ENCODE data around the gene RAPH1.
"Not testable (repeated sequence)": the region's sequence is repeated elsewhere in the genome, so short reads cannot be mapped to it uniquely, and the experiment has no call there.

RAPH1 gene

DNA sequence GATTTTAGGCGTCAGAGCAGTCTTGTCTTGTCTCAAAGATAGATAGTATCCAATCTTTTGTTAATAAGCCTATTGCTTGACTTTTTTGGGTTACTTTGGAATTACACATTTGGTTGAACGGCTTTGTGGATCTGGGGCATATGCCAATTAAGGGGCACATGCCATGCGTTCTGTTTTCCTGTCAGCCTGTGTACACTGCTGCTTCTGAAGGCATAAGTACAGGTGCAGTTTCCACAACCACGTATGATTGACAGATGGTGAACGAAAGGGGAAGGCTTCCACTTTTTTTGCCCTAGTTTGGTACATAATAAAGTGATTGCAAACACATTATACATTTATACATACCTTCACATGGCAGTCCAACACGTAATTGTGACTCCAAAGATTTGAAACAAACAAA lies 102.3 kb downstream of the RAPH1 start:
- no peak for DNase-seq (ENCODE audit: low read depth in 2 of 2)

DNA sequence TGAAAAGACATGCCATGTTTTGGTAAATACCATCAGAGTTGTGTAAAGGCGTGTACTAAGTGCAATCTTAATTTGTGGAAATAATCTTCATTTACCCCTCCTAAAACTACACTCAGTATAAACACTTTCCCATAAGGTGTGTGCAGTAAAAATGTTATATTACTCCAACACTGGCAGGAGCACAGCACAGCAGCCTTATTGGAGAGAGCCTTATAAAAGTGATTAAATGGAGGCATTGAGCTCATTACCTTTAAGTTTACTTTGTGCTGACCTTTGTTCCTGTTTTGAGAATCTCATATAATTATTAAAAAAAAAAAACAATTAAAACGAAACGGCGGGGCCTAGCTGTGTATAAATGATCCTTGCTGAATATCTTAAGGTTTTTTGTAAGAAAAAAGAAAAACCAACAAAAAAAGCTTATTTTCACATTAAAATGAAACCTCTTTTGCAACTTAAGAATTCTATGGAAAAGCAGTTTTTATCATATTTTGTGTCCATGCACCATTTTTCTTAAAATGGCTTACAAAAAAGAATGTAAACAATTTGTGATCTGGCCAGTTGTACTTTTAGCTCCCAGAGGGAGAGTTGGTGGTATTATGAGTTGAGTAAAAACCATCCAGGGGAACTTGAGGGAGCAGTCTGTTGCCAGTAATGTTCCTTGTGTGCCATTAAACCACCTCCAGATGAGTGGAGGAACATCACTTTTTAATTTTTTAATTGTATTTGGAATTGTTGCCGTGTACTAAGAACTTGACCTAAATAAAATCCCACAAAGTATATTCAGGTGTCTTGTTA lies 103.5 kb downstream of the RAPH1 start:
- DNase-seq (ENCODE audit: low read depth in 2 of 2): no peak

DNA sequence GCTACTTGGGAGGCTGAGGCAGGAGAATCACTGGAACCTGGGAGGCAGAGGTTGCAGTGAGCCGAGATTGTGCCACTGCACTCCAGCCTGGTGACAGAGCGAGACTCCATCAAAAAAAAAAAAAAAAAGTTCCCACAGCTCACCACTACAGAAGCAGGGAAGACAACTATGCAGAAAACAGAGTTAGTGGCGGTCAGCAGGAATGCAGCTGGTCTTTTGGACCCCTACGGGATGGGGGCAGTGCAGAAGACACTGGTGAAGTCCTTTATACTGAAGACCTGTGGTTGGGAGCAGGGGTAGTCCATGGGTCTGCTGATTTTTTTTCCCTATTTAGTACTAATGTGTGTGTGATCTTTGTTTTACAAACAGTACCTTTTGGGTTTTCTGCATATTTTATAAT lies 105.5 kb downstream of the RAPH1 start:
- DNase-seq (ENCODE audit: low read depth in 2 of 2): not testable (repeated sequence)

DNA sequence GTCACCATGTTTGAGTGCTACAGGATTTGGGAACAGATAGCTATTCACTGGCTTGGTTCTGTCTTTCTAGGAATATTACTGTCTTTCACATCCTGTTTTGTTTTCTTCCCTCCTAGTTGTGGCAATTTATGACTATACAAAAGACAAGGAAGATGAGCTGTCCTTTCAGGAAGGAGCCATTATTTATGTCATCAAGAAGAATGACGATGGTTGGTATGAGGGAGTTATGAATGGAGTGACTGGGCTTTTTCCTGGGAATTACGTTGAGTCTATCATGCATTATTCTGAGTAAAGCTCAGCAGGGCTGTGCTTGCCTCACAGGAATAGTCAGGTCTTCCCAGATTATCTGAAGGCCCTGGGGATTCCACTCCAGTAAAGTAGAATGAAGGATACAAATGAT lies 108.0 kb downstream of the RAPH1 start:
- DNase-seq (ENCODE audit: low read depth in 2 of 2): no peak

DNA sequence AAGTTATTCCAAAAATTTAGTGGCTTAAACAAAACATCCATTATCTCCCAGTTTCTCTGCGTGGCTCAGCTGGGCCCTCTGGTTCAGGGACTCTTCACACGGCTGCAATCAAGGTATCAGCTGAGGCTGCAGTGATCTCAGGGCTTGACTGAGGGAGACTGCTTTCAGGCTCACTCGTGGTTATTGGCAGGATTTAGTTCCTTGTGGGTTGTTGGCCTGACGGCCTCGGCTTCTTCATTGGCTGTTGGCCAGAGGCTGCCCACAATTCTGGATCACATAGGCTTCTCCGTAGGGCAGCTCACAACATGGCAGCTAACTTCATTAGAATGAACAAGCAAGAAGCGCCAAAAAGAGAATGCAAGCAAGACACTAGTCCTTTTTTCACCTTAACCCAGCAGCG lies 116.8 kb downstream of the RAPH1 start:
- DNase-seq (ENCODE audit: low read depth in 2 of 2): no peak

DNA sequence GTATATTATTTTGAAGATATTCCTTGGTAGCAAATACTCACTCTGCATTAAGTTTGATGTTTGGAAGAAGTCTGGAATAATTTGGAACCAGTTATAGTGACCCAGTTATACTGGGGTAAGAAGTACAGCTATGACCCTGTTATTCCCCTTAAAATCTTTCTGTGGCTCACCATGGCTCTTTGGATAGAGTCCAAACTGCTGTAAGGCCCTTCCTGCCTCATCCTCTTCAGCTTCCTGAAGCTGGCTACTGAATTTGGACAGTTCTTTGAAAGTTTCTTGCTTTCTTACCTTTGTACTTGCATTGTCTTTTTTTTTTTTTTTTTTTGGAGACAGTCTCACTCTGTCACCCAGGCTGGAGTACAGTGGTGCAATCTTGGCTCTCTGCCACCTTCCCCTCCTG lies 121.3 kb downstream of the RAPH1 start:
- no peak for DNase-seq (ENCODE audit: low read depth in 2 of 2)

DNA sequence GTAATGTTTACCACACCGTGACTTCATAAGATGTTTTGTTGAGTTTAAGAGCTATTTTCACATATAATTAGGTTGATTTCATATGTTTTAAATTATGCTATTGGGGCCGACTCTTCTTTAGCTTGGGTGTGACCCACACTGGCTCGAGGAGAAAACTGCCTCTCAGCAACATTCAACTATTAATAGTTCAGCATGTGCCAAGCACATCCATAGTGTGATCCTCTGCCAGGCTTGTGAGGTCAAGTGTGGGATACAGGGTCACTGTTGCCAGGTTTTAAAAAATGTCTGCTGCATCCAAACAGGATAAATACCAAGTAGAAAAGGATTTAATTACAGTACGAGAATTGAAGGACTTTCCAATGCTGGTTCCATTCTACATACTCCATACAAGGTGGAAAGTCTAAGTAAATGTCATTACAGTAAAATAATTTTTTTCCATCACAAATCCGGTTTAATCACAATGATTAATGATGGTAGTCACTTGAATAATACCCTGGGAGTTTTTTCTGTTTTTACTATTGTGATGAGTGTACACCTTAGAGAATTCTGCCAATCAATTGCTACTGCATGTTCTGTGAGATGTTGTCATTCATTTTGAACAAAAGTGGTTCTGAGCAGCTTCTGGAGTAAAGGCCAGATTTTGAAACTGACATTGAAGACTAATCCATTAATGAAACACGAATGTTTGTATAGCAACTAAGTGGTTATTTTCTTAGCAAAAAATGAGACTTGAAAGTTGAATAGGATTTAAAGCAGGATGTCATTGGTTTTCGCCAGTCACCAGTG lies 122.4 kb downstream of the RAPH1 start:
- DNase-seq (ENCODE audit: low read depth in 2 of 2): no peak

DNA sequence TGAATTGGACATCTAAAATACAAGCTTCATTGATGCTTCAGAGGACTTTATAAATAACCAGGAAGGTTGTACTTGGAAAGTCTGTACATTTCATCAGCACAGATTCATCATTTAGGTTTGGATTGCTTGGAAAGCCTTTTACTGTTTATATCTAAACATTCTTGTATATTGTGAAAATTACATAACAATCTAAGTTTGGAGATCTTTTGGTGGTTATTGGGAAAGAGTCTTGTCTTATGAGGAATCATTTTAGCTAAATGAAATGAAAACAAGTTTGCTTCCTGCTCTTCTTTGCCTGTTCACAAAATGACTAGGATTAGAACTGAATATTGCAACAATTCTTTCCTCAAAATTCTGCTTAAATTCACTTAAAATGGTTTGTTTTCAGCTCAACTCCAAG lies 127.6 kb downstream of the RAPH1 start:
- DNase-seq (ENCODE audit: low read depth in 2 of 2): no peak

DNA sequence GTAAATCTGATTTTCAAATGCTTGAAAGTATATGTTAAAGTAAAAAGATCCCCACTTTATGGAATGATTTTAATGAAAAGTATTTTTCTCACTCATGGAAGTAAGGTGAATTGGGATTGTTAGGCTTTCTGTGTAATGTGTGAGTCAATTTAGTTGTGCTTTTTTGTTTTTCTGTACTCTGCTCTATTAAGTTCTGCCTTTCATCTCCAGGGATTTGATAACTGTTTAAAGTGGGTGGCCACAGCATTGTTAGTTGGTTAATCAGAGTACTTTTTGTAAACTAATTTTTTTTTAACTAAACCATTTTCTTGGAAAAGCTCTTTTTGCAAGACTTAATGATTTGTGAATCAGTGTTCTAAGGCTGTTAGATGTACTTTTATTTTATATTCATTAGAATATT lies 130.1 kb downstream of the RAPH1 start:
- DNase-seq (ENCODE audit: low read depth in 2 of 2): no peak

DNA sequence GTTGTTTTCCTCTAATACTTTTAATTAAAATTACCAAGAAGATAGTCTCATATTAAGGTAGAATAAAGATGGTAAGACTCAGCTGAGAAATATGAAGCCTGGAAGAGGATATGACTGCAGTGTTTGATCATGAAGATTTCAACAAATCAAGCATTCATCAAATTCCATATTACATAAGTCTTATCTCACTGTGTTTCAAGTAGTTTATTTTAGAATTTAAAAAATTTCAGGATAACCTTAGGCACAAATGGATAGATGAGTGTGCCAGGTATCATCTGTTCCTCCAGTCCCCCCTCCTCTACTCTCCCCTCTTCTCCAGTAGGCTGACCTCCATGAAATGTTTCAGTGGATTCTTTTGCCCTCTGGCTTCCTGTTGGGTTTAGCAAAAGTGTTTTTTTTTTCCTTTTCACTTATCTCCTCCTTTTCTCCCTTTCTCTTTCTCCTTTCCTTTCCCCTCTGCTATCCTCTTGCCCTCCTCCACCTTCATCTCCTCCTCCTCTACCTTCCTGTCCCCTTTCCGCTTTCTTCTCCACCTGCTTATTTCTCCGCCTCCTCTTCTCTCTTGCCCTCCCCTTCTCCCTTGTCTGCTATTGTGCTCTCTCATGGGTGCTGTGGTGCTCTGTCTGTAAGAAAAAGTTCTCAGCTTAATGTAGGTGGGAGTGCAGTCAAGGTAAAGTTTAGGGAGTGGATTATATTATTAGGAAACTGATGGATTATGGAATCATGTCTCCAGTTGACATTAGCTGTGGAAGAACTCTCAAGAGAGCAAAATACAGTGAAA lies 134.1 kb downstream of the RAPH1 start:
- no peak for DNase-seq (ENCODE audit: low read depth in 2 of 2)

DNA sequence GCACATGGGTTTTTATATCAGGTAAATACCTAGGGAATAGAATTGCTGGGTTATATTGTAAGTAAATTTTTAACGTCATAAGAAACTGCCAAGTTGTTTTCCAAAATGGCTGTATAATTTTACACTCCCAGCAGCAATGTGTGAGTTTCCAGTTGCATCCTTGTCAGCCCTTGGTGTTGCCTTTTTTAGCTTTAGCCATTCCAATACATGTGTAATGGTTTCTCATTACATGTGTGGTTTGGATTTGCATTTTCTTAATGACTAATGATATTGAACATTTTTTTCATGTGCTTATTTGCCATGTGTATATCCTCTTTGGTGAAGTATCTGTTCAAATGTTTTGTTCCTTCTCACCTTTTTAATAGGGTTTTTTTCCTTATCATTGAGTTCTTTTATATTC lies 136.1 kb downstream of the RAPH1 start:
- DNase-seq (ENCODE audit: low read depth in 2 of 2): no peak

DNA sequence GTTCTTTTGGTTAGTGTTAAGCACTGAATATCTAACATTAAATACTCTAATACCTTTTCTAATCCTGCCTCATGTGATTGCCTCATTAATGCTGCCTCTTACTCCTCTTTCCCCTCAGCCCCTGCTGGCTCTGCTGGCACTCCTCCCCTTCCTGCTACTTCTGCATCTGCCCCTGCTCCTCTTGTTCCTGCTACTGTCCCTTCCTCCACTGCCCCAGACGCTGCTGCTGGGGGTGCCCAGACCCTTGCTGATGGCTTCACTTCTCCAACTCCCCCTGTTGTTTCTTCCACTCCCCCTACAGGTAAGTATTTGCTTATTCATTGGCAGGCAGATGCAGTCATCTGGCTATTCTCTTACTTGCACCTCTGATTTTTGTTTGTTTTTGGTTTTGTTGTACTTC lies 138.4 kb downstream of the RAPH1 start:
- no peak for DNase-seq (ENCODE audit: low read depth in 2 of 2)

DNA sequence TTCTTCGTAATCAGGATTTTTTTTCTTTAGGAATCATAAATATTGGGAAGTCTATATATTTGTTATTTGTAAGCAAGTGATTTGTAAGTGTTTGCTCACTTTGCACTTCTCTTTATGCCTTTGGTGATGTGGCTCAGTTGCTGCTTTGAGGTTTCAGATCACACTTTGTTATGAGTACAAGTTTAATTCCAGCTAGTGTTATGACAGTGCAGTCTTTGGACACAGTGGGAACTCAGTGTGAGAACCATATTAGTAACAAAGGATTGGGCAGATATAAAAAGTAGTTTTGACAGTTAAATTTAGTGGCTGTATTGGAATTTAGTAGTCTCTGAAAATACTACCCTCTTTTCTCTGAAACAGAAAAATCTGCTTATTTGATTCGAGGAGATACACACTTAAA lies 139.2 kb downstream of the RAPH1 start:
- DNase-seq (ENCODE audit: low read depth in 2 of 2): no peak

DNA sequence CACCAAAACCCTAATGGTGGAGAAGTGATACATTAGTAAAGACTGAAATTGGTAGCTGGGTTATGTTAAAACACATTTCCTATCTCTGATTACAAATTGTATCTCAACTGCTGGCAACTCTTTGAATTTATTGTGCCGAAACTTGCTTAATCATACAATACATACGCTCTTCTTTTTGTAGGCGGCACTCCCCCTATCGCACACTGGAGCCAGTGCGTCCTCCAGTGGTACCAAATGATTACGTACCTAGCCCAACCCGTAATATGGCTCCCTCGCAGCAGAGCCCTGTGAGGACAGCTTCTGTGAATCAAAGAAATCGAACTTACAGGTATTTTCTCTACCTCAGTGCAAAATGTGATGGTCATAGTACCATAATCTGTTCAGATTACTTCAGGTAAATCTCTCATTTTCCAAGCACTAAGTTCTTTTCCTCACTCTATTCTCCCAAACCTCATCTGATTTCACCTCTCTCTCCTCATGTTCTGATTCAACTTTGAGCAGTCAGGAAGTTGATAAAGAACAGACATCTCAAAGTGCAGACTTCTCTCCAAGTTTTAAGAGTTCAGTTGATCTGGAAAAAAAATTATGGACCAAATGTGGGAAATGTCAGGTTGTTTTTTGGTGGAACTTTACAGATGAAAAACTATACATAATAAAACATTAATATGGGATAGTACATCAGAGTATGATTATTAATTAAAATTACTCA lies 140.4 kb downstream of the RAPH1 start:
- no peak for DNase-seq (ENCODE audit: low read depth in 2 of 2)

DNA sequence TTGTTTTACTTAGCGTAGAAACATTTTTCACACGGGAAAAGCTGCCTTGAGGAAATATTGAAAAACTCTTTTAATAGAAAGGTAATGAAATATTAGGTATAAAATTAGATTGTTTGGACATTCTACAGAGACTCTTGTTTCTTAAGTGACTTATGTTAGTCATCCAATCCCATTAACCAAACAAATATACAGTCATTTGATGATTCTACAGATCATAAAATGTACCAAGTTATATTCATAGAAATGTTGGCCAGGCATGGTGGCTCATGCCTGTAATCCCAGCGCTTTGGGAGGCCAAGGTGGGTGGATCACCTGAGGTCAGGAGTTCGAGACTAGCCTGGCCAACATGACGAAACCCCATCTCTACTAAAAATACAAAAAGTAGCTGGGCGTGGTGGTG lies 146.9 kb downstream of the RAPH1 start:
- DNase-seq (ENCODE audit: low read depth in 2 of 2): not testable (repeated sequence)

DNA sequence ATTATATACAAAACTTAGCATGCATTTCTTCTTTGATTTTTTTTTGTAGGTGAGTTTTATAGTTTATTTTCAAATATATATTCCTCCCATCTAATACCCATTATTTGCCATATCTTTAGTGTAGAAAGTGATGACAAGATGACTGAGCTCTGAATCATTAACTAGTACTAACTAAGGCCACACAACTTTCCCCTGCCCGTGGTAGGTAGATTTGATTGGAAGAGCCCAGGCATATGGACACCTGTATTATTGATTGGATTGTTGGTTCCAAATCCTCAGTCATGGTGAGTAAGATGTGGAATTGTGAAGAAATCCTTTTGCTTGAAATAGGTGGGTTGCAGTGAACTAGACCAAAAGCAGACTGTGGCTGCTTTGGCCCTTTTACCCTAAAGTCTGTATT lies 152.1 kb downstream of the RAPH1 start:
- DNase-seq (ENCODE audit: low read depth in 2 of 2): no peak

DNA sequence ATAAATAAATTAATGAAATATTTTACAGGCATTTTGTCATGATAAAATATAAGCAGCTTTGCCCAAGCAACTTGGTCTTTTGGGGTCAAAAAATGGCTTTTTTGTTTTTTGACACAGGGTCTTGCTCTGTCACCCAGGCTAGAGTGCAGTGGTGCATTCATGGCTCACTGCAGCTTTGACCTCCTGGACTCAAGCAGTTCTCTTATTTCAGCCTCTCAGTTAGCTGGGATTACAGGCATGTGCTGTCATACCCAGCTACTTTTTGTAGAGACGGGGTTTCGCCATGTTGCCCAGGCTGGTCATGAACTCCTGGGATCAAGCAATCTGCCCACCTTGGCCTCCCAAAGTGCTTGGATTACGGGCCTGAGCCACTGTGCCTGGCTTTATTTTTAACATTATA lies 155.9 kb downstream of the RAPH1 start:
- DNase-seq (ENCODE audit: low read depth in 2 of 2): no peak

DNA sequence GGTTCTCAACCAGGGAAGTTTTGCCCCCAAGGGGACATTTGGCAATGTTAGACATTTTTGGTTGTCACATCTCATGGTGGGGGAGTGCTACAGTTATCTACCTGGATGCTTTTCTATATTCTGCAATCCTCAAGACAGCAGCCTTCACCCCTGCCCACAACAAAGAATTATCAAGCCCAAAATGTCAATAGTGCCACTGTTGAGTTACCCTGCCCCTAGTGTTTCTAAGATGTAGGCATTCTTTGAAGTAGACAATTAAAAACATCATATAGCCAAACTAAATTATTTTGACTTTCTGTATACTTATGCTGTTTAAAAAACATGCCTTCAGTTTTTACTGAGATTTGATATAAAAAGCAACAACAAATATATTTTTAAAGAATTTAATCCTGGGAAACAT lies 158.9 kb downstream of the RAPH1 start:
- DNase-seq (ENCODE audit: low read depth in 2 of 2): no peak

DNA sequence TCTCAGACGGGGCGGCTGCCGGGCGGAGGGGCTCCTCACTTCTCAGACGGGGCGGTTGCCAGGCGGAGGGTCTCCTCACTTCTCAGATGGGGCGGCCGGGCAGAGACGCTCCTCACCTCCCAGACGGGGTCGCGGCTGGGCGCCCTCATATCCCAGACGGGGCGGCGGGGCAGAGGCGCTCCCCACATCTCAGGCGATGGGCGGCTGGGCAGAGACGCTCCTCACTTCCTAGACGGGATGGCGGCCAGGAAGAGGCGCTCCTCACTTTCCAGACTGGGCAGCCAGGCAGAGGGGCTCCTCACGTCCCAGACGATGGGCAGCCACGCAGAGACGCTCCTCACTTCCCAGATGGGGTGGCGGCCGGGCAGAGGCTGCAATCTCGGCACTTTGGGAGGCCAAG lies 162.4 kb downstream of the RAPH1 start:
- not testable (repeated sequence) for DNase-seq (ENCODE audit: low read depth in 2 of 2)

DNA sequence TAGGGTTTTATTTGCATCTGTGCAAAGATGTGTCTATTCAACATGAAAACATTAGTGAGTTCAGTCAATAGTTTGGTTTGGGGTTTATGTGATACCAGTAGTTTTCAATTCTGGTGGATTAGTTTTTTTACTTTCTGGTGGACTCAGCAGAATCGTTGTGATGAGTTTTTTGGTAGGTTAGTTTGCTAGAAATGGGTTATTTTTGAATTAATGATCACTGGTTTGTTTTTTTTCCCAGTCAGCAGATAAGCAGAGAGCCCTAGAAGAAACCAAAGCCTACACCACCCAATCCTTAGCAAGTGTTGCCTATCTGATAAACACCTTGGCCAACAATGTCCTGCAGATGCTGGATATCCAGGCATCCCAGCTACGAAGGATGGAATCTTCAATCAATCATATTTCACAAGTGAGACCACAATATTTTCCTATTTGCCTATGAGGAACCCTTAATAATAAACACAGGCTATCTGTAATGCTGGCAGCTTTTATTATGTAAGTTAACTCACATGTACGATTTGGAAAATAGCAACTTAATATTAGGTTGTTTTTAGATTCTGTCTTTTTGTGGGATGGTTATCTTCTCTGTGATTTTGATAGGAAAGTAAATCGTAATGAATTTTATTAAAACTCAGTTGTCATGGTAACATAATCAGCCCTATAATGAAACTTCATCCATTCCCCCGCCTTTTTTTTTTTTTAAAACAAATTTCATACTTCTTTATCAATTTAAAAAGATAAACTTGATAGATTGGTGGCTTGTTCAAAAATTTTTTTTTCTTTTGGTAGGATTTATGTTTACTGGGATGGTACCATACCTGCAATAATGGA lies 168.2 kb downstream of the RAPH1 start:
- DNase-seq (ENCODE audit: low read depth in 2 of 2): no peak

DNA sequence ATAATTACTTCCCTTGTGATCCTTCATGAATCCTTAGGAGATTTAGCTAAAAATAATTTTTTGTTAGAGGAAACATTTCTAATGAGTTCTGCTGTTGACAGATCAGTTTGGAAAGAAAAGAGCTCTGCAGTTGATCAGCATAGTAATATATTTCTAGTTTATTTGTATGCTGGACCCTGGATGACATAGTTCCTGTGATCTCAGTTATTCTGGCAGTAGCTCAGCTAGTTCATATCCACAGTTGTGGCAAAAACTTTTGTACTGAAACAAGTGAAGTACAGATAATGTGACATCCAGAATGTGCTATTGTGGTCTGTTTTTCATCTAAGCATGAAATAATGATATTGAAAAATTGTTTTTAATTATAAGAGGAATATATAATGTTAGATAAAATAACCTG lies 173.2 kb downstream of the RAPH1 start:
- no peak for DNase-seq (ENCODE audit: low read depth in 2 of 2)

Data from stimulated activated CD4-positive, alpha-beta T cell treated with anti-CD3 and anti-CD28 coated beads, Interleukin-1b, Interleukin-23, amount 100 ng/mL, for 4 hours (primary cell).